ENCODE measurements around the gene LPAR2.
A peak's percentile ranks its signal among the peaks of the same experiment; 100 is the strongest.

The LPAR2 gene

DNA sequence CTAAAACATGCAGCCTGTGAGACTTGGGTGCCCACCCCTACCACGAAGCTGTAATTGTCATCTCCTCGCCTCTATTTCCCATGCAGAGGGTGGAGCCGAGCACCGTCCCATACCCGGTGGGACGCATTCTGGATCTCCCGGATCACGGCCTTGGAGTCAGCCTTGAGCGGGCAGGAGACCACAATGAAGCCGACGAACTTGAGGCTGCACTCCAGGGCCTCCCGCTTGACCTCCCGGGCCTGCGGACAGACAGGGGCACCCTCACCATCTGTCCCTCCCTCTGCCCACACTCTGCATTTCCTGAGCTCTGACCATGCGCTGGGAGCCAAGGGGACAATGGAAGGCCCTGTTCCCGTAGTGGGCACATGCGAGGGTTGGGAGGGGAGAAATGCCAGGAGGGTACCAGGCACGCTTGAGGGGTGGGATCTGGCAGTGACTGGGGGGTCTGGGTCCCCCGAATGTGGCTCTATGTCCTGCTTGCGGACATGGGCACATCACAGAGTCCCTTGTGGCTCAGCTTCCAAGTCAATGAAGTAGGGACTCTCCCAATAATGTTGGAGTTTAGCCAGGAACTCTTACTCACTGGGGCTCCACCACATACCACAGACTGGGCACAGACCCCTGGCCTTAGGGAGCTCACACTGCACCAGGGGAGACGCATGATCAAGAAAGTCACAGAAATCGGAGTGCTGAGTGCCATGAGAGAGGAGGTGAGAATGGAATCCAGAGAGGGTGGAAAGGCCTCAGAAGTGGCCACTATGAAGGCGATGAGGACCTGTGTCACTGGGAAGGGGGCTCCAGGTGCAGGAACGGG, 24.7 kb upstream of the LPAR2 start:
- no peak for DNase-seq

DNA sequence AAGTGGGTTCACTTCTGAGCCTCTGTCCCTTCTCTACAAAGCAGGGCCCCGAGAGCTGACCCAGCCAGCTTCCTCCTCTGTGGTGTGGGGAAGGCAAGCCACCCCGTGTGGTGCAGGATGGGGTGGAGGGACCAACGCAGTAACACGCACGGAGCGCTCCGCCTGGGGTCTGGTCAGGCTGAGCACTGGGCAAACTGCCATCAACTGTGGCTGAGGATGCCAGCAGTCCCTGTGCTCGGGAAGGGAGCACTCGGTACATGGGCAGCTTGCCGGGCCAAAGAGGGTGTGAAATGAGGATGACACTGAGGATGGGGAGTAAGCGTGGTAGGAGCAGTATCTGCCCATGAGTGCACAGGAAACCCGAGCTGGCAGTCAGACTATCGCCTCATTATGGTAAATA, 23.1 kb upstream of the LPAR2 start:
- DNase-seq: no peak

- no peak for DNase-seq
Observed at GRCh38 chr19:19650331-19650730, 22.3 kb upstream of the LPAR2 start.

DNA sequence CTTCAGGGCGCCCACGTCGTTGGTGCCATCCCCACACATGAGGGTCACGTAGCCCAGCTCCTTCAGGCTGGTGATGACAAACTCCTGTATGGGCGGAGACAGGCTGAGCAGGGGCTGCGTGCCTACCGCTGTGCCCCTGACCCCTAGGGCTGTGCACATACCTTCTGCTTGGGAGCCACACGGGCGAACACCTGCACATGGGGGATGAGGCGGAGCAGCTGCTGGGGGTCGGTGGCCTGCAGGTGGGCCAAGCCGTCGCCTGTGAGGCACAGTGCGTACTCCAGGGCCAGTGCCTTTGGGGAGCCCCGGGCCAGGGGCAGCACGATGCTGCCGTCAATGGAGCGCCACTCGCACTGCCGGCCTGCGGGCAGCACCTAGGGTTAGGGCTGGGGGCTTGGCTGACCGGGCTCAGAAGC, 21.6 kb upstream of the LPAR2 start:
- no peak for DNase-seq

DNA sequence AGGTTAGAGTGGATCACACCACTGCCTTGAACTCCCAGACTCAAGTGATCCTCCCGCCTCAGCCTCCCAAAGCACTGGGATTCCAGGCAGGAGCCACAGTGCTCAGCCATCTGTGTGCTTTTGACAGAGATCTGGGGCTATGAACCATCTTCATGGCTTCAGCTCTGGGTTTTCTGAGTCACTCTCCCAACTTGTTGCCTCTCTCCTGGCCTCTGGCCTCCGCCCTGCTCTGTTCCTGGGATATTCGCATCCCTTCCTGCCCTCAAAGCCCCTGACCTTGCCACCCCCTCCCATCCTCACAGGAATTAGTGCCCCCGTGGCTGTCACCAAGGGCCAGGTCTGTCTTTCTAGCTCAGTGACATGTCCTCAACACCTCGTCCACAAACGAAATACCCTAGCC, 21.1 kb upstream of the LPAR2 start:
- DNase-seq: no peak

GRCh38 chr19:19647037-19647835, 19.2 kb upstream of the LPAR2 start:
- DNase-seq: no peak

- DNase-seq: no peak
Observed at GRCh38 chr19:19645233-19645870, 17.3 kb upstream of the LPAR2 start.

DNA sequence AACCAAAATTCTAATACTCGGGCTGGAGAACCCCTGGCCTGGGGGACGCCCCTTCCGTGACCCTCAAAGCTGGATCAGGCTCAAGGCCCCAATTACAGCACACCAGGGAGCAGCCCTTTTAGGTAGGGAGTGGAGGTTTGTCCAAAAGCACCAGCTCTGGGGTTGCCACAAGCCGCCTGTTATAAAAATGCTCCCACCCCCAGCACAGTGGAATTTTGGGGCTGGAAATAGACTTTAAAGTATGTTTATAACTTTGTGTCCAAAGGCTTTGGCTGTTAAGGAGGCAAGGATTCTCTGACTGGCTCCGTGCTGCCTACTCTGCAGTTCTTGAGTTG, 16.0 kb upstream of the LPAR2 start:
- DNase-seq: no peak

- DNase-seq: peak; percentile 86
Observed at GRCh38 chr19:19643158-19644053, 15.4 kb upstream of the LPAR2 start, which contains the start of gene GMIP. GMIP (minus strand) TSS chr19:19643657; CDS start chr19:19643529, 128 bp downstream.

DNA sequence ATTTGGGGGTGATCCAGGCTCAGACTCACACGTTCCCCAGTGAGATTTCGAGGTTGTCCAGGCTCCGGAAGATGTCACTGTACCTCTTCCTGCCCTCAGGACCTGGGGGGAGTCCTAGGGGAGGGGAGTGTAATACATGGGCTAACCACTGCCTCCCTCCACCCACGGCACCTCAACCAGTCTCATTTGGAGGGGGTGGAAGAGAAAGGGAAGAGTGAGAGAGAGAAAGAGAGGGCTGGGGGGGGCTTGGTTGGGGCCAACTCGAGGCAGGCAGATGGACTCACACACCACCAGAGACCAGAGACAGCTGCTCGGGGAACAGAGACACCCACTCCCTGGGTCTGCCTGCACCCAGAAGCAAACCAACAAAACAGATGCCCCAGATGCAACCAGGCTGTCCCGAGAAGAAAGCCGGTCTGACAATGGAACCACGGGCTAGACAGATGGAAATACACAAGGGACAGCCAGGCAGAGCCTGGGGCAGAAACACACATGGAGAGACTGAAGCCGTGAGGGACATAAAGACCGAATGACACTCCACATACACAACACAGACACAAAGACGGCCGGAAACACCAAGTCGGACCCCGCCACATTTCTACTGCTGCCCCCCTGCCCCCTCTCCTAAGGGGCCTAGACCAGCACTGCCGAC, 14.6 kb upstream of the LPAR2 start:
- peak; percentile 40 for DNase-seq

DNA sequence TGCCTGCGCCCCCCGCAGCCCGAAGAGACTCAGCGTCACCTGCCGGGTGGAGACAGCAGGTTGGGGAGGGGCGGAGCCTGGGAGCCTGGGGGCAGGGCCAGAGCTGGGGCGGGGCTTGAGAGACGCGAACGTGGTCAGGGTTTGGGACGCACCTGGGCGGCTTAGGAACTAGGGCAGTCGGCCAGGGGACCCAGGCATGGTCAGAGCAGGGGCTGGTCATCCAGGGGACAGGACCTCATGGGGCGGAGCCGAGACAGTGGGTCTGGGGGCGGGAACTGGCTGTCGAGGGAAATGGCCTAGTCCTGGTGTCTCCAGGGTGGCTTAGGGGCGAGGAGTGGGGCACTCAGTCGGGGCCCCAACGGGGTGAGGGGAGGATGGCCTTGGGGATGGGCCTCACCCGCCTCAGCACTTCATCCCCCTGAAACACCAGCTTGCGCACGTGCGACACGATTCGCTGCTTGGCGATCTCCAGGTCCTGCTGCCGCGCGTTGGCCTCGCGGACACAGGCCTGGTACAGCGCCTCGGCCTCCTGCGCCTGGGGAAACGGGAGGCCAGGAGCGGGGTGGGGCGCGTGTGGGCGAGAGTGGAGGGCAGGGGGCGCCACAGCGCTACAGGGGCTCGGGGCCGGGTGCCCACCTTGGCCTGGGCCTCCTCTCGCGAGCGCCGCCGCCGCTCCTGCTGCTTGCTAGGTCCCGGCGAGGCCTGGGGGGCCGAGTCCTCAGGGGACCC, 9.7 kb upstream of the LPAR2 start:
- no peak for DNase-seq

DNA sequence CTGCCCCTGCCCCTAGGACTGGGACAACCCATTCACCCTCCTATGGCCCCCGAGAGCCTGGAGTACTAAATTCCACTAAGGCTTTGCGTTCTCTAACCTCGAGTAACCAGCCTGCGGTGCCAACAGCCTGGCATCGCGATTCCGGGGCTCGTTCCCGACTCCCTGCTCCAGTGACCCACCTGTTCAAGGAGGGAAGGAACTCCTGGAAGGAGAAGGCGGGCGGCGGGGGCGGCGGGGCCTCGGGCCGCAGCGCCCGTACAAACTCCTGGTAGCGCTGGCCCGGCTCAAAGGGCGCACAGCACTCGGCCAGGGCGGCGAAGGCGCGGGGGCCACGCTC, 9.1 kb upstream of the LPAR2 start:
- no peak for DNase-seq

- no peak for DNase-seq
Observed at GRCh38 chr19:19636573-19637185, 8.7 kb upstream of the LPAR2 start.

- no peak for DNase-seq
Observed at GRCh38 chr19:19635313-19635702, 7.3 kb upstream of the LPAR2 start.

GRCh38 chr19:19634516-19635312, 6.7 kb upstream of the LPAR2 start:
- no peak for DNase-seq

DNA sequence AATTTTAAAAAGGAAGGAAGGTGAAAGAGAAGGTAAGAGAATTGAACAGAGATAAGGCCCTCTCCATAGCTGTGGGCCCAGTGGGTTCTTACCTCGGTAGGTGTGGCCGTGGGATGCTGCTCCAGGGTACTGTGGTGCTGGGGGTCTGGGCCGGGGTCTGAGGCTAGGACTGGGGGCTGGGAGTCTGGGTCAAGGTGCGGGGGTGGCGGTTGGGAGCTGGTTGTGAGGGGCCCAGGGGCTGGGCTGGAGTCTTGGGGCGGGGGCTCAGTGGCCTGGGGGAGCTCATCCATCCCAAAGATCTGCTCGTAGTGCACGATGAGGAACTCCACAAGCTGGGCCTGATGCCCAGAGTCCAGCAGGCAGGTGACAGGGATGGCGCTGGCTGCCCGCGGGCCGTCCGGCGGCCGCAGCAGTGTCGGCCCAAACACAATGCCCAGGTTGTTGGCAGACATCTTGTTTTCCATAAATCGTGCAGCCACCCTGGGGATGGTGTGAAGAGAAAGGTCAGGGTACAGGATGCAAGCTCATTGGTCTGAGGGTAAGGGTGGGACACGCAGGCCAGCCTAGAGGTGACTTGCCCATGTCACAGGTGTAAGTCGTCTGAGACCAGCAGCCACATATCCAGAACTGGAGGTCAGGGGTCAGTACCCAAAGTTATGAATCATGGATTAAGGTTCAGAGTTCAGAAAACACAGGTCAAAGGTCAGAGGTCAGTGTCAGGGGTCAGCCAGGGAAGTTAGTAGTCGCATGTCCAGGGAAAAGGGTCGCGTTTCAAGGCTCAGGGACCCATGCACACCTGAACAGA, 5.9 kb upstream of the LPAR2 start:
- DNase-seq: no peak

GRCh38 chr19:19632661-19633060, 4.6 kb upstream of the LPAR2 start:
- no peak for DNase-seq

DNA sequence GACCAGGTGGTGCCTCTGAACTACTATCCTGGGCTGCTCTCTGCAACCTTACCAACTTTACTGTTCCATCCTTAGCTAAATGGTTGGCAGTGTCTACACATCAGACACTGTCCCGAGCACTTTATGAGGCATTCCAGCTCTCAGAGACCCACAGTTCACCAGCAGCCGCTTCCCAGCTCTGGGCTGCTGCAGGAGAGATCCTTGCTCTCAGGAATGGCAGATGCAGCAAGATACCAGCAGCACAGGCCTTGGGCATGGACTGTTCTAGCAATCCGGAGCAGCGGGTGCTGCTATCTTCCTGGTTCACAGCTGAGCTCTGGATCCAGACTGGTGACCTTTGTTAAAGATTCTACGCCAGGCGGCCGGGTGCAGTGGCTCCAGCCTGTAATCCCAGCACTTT, 3.3 kb upstream of the LPAR2 start:
- DNase-seq: no peak

GRCh38 chr19:19630426-19630825, 2.4 kb upstream of the LPAR2 start:
- DNase-seq: no peak

DNA sequence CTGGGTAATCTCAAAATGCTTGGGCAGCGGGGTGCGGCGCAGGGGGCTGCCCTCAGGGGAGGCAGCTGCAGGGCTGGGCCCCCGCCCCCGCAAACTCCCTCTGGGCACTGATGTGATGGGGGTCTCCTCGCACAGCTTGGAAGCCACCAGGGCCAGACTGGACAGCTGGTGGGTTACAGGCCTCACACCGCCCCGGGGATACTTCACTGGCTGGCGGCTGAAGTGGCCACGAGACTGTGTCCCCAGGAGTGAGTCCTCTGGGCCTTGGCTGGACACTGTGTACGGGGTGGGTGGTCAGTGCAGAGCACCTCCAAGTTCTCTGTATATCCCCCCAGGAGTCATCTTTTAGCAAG, 2.0 kb upstream of the LPAR2 start:
- no peak for DNase-seq

Measured in stimulated activated CD4-positive, alpha-beta T cell treated with anti-CD3 and anti-CD28 coated beads, Interleukin-4, amount 100 ng/mL, for 1 hour (primary cell).